Chondrocyte (in vitro differentiated cells): ENCODE measurements around the gene AKAP13. TPM values are rescaled to one million over a fixed set of nuclear protein-coding genes. Genes with fewer than 3 reads are reported as not detected.

Experiments
- DNase-seq: peaks from one replicate; pipeline ENCODE4 v3.0.0; 2021; ENCODE audit warnings: mixed read lengths, low spot score
- H3K27ac Mint-ChIP-seq: one replicate; pipeline ENCODE4 v1.8.0; 2021; ENCODE audit warnings: mild to moderate bottlenecking, moderate library complexity, mixed read lengths; ENCODE audit not compliant: unreplicated experiment
- H3K27me3 Mint-ChIP-seq: 2 replicates; pipeline ENCODE4 v1.8.0; 2021; ENCODE audit warnings: low read depth, mixed read lengths
- H3K36me3 Mint-ChIP-seq: 2 replicates; pipeline ENCODE4 v1.8.0; 2021; ENCODE audit warnings: low read depth, mixed read lengths
- H3K4me1 Mint-ChIP-seq: 2 replicates; pipeline ENCODE4 v1.8.0; 2021; ENCODE audit warnings: low read depth, mild to moderate bottlenecking, mixed read lengths
- H3K4me3 Mint-ChIP-seq: one replicate; pipeline ENCODE4 v1.8.0; 2021; ENCODE audit warnings: mild to moderate bottlenecking, moderate library complexity, mixed read lengths; ENCODE audit not compliant: unreplicated experiment
- H3K9me3 Mint-ChIP-seq: 2 replicates; pipeline ENCODE4 v1.8.0; 2021; ENCODE audit warnings: low read depth, mixed read lengths
- CTCF ChIP-seq: fragments of 200-600 bp; sonication (generic); IDR thresholded peaks from 2 replicates; pipeline ENCODE4 v1.5.0; 2021; ENCODE audit warnings: antibody characterized with exemption, mild to moderate bottlenecking, moderate library complexity
- total RNA-seq: library from RNA; stranded (reverse); gene quantifications from 3 replicates; pipeline ENCODE4 v1.2.1, GENCODE V29; 2021

AKAP13 gene
- total RNA-seq, 1 donor from 2014 or later = 80.6 TPM

- H3K27me3 Mint-ChIP-seq = no peaks in the 10 kb centered on the region
- DNase-seq = no peak
- H3K27ac Mint-ChIP-seq = no peak overlapping the region
- TF ChIP-seq CTCF = no peak
- peaks cover 19% of the 10 kb centered on the region for H3K4me1 Mint-ChIP-seq
- H3K4me3 Mint-ChIP-seq = no peak overlapping the region
- no peaks in the 10 kb centered on the region for H3K9me3 Mint-ChIP-seq
- peaks cover 4% of the 10 kb centered on the region for H3K36me3 Mint-ChIP-seq
Measured at GRCh38 chr15:85551221-85551832, 170.9 kb downstream of the AKAP13 start.

- DNase-seq = no peak
- Mint-ChIP-seq H3K36me3 (peaks cover 2% of the 10 kb centered on the region), H3K27ac (no peak overlapping the region), H3K9me3 (no peaks in the 10 kb centered on the region), H3K4me3 (no peak overlapping the region), H3K4me1 (peaks cover 4% of the 10 kb centered on the region), H3K27me3 (no peaks in the 10 kb centered on the region)
- TF ChIP-seq CTCF = no peak
Measured at GRCh38 chr15:85554852-85555521, 174.6 kb downstream of the AKAP13 start.

GRCh38 chr15:85555875-85556617 is 175.6 kb downstream of the AKAP13 start:
- no peak overlapping the region for H3K27ac Mint-ChIP-seq
- H3K9me3 Mint-ChIP-seq = no peaks in the 10 kb centered on the region
- peaks cover 2% of the 10 kb centered on the region for H3K36me3 Mint-ChIP-seq
- no peak for TF ChIP-seq CTCF
- peaks cover 4% of the 10 kb centered on the region for H3K4me1 Mint-ChIP-seq
- no peak for DNase-seq
- no peaks in the 10 kb centered on the region for H3K27me3 Mint-ChIP-seq
- H3K4me3 Mint-ChIP-seq = no peak overlapping the region

- Mint-ChIP-seq H3K27ac (no peak overlapping the region), H3K4me3 (no peak overlapping the region), H3K9me3 (no peaks in the 10 kb centered on the region), H3K27me3 (no peaks in the 10 kb centered on the region), H3K36me3 (peaks cover 2% of the 10 kb centered on the region), H3K4me1 (peaks cover 4% of the 10 kb centered on the region)
- no peak for TF ChIP-seq CTCF
- DNase-seq = no peak
Measured at GRCh38 chr15:85556618-85556895, 176.2 kb downstream of the AKAP13 start.

- no peaks in the 10 kb centered on the region for H3K27me3 Mint-ChIP-seq
- no peak overlapping the region for H3K4me3 Mint-ChIP-seq
- H3K36me3 Mint-ChIP-seq = no peaks in the 10 kb centered on the region
- DNase-seq = no peak
- H3K4me1 Mint-ChIP-seq = peaks cover 4% of the 10 kb centered on the region
- no peaks in the 10 kb centered on the region for H3K9me3 Mint-ChIP-seq
- no peak overlapping the region for H3K27ac Mint-ChIP-seq
- TF ChIP-seq CTCF = no peak
Measured at GRCh38 chr15:85557385-85557784, 177.0 kb downstream of the AKAP13 start.
